ENCODE measurements around the gene NPBWR2.

Gene NPBWR2

GRCh38 chr20:64064145-64064698 lies 43.1 kb downstream of the NPBWR2 start:
- intact Hi-C loops (cut with DNase I), result loop anchor here (5.0 kb wide), 2 partner anchors 82 to 167 kb away; partner anchors contain the start of genes DNAJC5 and PRPF6
- no peak for DNase-seq

DNA sequence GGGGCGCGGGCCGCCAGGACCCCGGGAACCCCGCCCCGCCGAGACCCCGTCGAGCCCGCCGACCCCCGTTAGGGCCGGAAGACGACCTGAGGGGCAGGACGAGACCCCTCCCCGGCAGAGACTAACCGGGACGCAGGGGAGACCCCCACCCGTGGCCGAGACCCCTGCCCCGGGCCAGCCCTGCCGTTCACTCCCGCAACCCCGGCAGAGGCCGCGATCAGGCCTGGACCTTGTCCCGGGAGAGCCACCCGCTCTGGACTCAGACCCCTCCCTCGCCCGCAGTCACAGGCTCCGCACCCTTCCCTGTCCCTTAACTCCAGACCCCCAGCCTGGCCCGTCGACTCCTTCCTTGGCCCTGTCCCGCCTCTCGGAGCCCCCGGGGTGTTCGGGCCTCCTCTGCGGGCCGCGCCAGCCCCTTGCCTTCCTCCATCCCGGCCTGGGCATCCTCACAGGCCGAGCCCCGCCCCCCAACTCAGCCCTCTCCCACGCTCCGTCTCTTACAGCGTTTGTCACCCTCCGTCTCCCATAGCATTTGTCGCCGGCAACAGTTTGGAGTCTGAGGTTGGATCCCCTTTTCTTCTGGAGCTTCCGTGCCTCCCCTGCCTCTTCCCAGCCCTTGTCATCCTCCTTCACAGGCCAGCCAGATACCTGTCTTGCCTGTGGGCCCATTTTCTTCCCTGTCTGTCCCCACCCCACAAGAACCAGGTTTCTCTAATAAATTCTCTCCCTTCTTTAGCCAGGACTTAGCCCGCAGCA lies 43.8 kb downstream of the NPBWR2 start:
- DNase-seq, result peak in 5 of 10 donors; percentile 51 to 92 (median 56)
- intact Hi-C loops (cut with DNase I), result loop anchor here (1.0 to 5.0 kb wide), 3 partner anchors 81 to 166 kb away; partner anchors contain the start of genes DNAJC5, PRPF6 and UCKL1

GRCh38 chr20:64062596-64063388 lies 44.6 kb downstream of the NPBWR2 start, which contains the start of gene TCEA2:
Gene TCEA2, plus strand, starts transcription at chr20:64063198. Its CDS starts 115 bp downstream, at chr20:64063313.
- intact Hi-C loops (cut with DNase I), result loop anchor here (1.0 to 5.0 kb wide), 3 partner anchors 80 to 165 kb away; partner anchors contain the start of genes DNAJC5, PRPF6 and UCKL1

DNA sequence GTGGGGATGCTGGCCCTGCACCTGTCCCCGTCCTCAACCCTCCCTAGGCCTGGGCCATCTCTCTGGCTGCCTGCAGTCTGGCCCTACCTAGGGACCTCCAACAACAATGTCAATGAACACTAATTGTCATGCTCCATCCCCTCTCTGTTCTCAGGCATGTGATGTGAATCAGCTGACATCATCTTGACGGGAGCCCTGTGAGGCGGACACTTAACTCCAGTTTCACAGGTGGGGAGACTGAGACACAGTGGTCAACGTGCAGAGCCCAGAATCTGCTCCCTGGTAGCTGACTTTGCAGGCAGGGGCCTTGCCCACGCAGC lies 45.1 kb downstream of the NPBWR2 start:
- DNase-seq, result no peak
- intact Hi-C loops (cut with DNase I), result loop anchor here (5.0 kb wide), 2 partner anchors 80 to 165 kb away; partner anchors contain the start of genes DNAJC5 and PRPF6

More at GRCh38 chr20:64062596-64063388, 44.6 kb downstream of the NPBWR2 start, which contains the start of gene TCEA2:
- DNase-seq, result peak; percentile 95 to 100 (median 99)

DNA sequence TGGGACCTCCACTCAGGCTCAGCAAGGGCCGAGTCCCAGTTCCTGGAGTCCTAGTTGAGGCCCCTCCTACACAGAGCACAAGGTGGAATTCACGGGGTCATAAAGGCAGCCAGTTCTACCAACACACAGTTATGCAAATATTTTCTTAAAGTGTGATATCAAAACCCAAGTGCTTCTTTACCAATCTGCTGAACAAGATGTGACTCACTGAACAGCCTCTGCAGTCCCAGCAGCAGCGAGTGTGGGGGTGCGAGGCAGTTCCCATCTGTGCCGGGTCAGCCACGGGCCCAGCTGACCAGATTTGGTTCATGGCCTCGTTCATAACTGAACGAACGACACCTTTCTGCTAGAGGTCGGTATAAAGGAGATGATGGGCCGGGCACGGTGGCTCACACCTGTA lies 48.8 kb downstream of the NPBWR2 start:
- intact Hi-C loops (cut with DNase I), result no loop called here
- DNase-seq, result peak in 3 of 10 donors; percentile 49 to 92 (median 85)

- intact Hi-C loops (cut with DNase I), result no loop called here
- peak in 9 of 10 donors; percentile 52 to 92 (median 67) for DNase-seq
Measured at GRCh38 chr20:64057628-64058498, 49.5 kb downstream of the NPBWR2 start.

DNA sequence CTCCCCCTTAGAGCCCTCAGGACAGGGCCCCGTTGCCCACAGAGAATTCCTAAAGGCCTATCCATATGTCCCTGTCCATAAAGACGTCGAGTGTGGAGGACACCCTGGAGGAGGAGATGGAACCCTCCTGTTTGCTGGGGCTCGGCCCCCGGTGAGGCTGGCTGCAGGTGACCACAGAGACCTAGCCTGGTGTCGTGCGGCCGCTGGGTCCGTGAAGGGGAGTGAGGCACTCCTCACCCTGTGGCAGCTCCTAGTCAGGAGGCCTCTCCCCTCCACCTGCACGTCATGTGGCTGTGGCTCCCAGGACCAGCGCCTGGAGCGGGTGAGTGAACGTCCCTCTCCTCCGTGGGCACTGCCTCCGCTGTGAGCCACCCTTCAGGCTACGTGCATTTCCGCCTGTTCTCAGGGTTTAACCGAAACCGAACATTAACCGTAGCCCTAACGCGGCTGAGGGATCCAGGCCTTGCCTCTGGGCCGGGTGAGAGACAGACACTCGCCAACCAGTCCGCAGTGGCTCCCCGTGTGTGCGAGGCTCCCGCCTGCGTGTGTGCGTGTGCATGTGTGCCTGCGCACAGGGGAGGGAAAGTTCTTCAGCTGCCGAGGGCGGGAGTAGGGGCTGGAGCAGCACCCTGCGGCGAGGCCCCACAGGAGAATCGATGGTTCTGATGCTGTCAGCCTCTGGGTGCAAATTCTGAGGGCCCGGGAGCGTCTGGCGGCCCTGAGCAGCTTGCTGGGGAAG lies 50.3 kb downstream of the NPBWR2 start:
- intact Hi-C loops (cut with DNase I), result no loop called here
- DNase-seq, result no peak

DNA sequence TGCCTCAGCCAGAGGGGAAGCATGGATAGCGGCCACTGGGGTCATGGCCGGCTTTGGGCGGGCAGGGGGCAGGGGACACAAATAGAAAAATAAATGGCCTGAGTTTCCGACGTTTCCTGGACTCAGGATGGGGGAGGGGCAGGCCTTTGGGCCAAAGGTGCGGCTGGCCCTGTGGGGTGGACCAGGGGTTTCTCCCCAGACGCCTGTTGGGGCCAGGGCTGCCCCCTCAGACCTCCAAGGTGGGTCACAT lies 50.8 kb downstream of the NPBWR2 start:
- no peak for DNase-seq
- intact Hi-C loops (cut with DNase I), result no loop called here

DNA sequence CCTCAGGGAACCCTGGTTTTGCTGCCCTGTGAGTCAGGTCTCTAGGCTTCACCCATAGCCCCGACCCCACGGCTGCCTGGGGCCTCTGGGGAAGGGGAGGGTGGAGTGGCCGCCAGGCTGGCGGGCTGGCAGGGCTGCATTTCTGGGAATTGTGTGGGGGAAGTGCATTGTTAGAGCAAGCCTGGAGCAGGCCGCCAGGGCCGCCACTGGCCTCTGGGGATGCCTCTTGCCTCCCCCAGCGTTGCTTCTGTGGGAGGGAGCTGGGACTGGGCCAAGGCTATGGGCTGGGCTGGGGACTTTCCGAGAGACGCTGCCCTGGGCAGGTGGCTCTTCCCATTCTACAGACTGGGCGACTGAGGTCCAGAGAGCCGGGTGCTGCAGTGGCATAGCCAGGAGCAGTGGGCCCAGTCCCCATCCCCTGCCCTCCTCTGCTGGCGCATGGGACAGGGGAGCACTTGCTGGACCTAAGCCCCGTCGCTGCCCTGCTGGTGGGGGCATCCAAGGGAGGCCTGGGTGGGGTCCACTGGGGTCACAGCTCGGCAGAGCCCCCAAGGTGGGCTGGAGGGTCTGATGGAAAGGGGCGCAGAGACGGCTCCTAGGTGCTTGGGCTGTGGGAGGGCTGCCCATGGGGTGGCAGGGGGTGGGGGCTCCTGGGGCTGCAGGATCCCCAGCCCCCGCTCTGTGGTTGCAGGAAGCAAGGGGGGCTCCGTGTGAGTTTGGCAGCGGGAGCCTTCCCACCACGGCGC lies 51.3 kb downstream of the NPBWR2 start:
- DNase-seq, result no peak
- intact Hi-C loops (cut with DNase I), result no loop called here

GRCh38 chr20:64055396-64055892 lies 51.9 kb downstream of the NPBWR2 start:
- intact Hi-C loops (cut with DNase I), result no loop called here
- no peak for DNase-seq

GRCh38 chr20:64053841-64054661 lies 53.3 kb downstream of the NPBWR2 start:
- no peak for DNase-seq
- intact Hi-C loops (cut with DNase I), result no loop called here
